GM12864 (cell line): ENCODE results near the gene TMTC2.

Source experiments
- DNase-seq: peaks from one replicate; pipeline ENCODE4 v3.0.0-alpha.2; 2011; ENCODE audit warnings: low read depth
- H3K4me3 ChIP-seq: 2 replicates; pipeline ENCODE4 v1.5.1; 2011; ENCODE audit warnings: mild to moderate bottlenecking, low read depth, low read length, control low read depth
- TF ChIP-seq, protein P1 (sequence below): IDR thresholded peaks from 2 replicates; pipeline ENCODE4 v1.5.1; 2011; ENCODE audit warnings: low read depth, mild to moderate bottlenecking, moderate library complexity, low read length, control low read depth, inconsistent platforms; ENCODE audit errors: missing control alignments

TMTC2 gene

DNA sequence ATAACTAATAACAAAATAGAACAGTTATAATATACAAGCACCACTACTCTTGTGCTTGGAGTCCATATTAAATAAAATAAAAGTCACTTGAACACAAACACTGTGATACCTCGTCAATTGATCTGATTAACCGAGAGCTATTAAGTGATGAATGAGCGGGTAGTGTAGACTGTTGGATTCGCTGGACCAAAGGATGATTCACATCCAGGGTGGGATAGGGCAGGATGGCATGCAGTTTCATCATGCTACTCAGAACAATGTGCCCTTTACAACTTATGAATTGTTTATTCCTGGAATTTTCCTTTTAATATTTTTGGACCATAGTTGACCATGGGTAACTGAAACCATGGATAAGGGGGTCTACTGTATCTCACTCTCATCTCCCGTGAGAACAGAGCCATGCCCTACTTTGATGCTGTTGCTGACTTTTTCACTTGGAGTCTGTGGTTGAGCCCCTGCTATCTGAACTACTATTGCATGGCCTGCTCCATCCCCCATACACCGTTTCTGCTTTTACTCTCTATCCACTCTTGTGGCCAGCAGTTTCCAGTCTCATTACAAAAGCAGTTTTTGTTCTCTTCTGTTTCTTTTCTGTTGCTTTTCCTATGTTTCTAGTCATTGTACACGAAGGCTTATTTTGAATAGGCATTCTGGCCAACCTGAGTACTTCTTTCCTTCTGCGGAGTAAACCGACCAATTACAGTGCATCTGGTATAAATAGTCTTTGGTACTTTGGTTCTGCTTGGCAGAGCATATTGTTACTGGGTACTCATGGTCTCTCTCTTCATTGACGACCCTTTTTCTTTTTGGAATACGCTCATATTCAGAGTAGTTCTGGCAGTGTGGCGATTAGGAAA lies 12.2 kb downstream of the TMTC2 start:
- H3K4me3 ChIP-seq: no peak overlapping the region
- TF ChIP-seq, protein P1, sequence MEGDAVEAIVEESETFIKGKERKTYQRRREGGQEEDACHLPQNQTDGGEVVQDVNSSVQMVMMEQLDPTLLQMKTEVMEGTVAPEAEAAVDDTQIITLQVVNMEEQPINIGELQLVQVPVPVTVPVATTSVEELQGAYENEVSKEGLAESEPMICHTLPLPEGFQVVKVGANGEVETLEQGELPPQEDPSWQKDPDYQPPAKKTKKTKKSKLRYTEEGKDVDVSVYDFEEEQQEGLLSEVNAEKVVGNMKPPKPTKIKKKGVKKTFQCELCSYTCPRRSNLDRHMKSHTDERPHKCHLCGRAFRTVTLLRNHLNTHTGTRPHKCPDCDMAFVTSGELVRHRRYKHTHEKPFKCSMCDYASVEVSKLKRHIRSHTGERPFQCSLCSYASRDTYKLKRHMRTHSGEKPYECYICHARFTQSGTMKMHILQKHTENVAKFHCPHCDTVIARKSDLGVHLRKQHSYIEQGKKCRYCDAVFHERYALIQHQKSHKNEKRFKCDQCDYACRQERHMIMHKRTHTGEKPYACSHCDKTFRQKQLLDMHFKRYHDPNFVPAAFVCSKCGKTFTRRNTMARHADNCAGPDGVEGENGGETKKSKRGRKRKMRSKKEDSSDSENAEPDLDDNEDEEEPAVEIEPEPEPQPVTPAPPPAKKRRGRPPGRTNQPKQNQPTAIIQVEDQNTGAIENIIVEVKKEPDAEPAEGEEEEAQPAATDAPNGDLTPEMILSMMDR: no peak
- DNase-seq: no peak

DNA sequence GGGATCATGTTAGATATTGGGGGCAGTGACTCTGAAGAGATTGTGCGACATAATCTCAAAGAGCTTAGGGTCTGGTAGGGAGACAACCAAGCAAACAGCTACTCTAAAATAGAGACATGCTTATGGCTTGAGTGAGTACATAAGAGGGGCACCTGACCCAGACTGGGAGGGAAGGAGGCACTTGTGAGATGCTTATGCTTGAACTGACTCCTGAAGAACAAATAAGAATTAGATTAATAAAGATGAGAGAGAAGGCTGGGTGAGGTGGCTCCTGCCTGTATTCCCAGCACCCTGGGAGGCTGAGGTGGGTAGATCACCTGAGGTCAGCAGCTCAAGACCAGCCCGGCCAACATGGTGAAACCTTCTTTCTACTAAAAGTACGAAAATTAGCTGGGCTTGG lies 19.1 kb downstream of the TMTC2 start:
- no peak for DNase-seq
- TF ChIP-seq, protein P1: no peak
- H3K4me3 ChIP-seq: no peak overlapping the region

DNA sequence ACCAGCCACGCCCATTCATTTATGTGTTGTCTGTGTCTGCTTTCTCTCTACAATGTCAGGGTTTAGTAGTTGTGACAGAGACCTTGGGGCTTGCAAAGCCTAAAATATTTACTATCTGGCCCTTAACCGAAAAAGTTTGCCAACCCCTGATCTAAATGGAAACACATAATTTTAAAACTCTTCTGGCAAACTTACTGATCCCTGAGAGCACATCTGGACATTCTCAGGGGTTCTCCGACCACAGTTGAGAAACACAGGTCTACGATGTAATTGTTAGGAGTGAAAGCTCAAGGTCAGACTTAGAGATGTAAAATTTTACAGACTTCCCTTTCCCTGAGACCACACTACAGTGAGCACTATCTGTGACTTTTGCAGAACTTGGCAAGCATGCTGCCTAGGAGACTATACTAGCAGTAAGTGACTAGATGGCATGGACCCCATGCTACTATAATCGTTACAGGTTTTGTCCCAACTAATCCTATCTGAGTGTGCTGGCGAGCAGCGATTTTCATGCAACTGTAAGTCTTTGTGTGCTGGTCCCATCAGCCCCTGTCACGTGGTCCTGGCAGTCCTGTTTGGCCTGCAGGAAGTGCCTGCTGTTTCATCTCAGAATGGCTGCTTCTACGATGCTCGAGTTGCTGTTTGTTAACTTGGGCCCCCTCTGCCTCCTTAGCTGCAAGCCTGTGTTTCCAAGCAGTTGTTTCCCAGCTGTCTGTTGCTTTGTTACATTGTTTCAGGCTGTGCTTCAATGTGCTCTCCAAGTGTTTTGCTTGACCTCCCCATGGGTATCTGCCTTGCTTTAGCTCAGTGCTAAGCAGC lies 21.6 kb downstream of the TMTC2 start:
- no peak overlapping the region for H3K4me3 ChIP-seq
- TF ChIP-seq, protein P1: no peak
- no peak for DNase-seq

DNA sequence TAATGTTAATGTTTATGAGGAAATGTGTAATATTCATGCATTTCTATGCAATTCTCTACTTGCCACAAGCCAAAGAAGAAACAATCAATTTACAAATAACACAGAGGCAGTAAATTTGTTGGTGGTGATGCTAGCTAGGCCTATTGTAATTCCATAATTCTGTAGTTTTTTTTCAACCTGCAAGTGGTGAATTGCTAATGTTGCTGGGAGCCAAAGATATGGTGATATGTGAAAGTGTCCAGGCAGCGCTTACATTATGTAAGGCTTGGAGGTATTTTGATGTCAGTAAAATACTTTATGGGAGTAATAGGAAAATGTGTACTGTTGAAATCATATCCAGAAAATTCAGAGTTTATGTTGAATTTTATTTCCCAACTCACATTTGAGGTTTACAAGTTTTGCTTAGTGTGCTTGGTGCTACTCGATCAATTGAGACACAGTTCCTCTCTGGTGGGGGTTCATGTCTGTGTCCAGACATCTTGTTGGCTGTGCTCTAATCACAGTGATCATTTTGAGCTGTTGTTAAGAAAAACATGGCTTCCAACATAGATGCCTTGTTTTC lies 23.2 kb downstream of the TMTC2 start:
- TF ChIP-seq, protein P1: no peak
- no peak overlapping the region for H3K4me3 ChIP-seq
- DNase-seq: no peak

DNA sequence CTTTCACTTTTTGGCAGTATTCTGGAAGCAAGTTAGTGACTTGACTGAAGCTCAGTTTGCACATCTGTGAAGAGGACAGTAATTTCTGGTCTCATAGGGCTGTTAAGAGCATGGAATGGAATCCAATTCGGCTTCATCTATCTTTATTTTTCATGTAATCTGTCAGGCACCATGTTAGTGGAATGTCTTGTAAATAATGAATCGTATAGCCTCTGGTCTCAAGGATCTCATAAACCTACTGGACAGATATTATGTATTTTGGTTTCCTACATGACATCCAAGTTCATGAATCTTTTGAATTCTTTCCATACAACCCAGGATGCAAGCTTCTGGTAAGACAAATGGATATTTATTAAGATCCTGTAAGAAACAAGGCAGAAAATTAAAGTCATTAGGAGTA lies 24.0 kb downstream of the TMTC2 start:
- no peak overlapping the region for H3K4me3 ChIP-seq
- no peak for DNase-seq
- TF ChIP-seq, protein P1: no peak

DNA sequence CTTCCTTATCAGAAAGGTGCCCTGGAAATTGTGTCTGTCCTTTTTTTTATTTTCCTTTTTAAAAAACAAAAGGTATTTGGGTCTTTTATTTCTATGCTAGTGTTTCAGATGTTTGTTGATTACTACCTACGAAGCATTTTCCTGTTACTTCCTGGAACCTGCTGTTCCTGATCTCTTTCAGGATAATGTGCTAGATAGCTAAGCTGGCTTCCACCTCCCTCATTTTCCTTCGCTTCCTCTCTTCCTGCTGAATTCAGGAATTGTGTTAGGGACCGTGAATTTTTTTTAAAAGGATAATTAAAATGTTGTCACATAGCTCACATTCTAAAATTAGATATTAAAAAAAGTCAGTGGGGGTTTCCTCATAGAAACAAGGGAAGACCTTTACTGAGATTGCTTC lies 27.7 kb downstream of the TMTC2 start:
- no peak for DNase-seq
- no peak overlapping the region for H3K4me3 ChIP-seq
- TF ChIP-seq, protein P1: no peak
